Measurements from ENCODE around the gene KDM4B.

KDM4B gene

DNA sequence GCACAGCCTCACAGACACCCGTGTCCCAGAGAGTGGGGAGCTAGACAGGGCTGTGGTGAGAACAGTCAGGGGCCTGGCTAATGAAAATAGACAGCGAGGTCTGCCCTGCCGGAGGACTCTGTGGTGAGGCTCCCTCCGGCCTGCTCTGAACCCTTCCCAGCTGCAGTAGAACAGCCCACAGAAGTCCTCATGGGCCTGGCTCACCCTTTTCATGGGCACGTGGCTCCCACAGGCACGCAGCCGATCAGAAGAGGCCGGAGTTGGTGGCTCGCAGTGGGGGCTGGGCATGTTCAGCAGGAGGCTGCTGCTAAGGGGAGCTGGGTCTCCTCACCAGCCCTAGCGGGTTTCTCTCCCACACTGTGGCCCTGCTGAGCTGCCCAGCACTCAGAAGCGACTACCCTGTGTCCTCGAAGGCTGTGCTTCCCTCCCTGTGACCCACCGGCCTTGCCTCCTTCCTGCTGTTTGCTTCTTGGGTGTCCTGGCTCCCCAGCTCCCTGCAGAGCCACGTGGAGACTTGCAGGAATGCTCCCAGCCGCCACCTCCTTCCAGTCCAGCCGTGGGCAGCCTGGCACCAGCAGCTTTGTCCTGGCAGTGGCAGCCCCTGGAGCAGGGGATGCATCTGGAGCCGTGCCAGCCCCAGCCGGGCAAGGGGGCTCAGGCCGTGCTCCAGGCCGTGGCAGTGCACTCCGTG, 138.7 kb downstream of the KDM4B start:
- H3K4me3 ChIP-seq (ENCODE audit: low read depth, low read length): no peak overlapping the region
- TF ChIP-seq, protein P1, sequence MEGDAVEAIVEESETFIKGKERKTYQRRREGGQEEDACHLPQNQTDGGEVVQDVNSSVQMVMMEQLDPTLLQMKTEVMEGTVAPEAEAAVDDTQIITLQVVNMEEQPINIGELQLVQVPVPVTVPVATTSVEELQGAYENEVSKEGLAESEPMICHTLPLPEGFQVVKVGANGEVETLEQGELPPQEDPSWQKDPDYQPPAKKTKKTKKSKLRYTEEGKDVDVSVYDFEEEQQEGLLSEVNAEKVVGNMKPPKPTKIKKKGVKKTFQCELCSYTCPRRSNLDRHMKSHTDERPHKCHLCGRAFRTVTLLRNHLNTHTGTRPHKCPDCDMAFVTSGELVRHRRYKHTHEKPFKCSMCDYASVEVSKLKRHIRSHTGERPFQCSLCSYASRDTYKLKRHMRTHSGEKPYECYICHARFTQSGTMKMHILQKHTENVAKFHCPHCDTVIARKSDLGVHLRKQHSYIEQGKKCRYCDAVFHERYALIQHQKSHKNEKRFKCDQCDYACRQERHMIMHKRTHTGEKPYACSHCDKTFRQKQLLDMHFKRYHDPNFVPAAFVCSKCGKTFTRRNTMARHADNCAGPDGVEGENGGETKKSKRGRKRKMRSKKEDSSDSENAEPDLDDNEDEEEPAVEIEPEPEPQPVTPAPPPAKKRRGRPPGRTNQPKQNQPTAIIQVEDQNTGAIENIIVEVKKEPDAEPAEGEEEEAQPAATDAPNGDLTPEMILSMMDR (IDR thresholded peaks at IDR 0.05; ENCODE audit: low read depth, low read length): no peak

DNA sequence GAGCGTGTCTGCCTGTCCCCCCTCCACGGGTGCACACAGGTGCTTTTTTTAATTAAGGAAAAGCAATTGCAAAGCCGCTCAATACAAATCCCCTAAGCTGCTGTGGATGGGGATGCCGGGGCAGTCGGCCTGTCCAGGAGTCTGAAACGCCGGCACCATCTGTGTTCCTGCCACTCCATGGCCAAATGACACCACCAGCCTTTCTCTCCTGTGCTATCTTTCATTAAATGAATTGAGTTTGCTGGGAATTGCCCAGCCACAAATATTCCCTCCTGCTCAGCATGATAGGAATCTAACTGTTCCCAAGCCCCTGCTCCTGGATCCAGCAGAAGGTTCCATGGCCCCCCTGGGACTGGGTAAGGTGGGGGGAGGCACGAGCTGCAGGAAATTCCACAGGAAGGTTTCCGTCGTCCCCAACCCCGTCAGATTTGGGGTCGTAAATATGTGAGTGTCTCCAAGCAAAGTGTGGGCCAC, 139.2 kb downstream of the KDM4B start:
- TF ChIP-seq, protein P1 (IDR thresholded peaks at IDR 0.05; ENCODE audit: low read depth, low read length): no peak
- H3K4me3 ChIP-seq (ENCODE audit: low read depth, low read length): no peak overlapping the region

DNA sequence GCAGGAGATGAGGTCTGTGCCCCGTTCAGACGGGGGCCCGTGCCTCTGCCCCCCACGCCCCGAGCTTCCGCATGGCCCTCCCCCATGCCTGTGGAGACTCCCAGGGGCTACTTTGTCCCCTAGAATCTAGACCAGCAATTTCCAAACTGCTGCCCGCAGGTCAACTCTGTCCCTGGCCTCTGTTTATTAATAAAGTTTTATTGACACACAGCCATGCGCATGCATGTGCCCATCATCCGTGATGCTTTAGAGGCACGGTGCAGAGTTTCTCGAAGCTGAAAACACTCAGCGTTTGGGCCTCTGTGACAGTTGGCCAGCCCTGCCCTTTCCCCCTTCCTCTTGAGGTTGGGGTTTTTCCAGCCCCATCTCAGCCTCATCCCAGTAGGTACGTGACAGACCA, 140.0 kb downstream of the KDM4B start:
- TF ChIP-seq, protein P1 (IDR thresholded peaks at IDR 0.05; ENCODE audit: low read depth, low read length): no peak
- no peak overlapping the region for H3K4me3 ChIP-seq (ENCODE audit: low read depth, low read length)

DNA sequence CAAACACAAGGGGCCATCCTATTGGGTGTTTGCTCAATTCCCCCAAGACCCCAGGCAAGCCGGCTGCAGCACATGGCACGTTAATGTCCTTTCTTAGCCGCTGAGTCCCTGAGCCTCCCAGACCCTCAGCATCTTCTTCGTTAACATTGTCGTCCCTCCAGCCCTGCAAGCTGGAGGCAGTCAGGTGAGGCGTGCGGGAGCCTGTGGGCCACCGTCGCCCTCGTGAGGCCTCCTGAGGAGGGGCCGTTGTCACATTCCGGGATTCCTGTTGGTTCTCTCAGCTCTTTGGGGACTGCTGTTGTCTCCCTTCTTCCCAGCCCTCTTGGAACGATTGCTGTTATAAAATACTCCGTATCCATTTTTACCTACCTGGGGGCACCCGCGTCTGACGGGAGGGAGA, 140.6 kb downstream of the KDM4B start:
- TF ChIP-seq, protein P1 (IDR thresholded peaks at IDR 0.05; ENCODE audit: low read depth, low read length): no peak
- H3K4me3 ChIP-seq (ENCODE audit: low read depth, low read length): no peak overlapping the region

- TF ChIP-seq, protein P1 (IDR thresholded peaks at IDR 0.05; ENCODE audit: low read depth, low read length): no peak
- no peak overlapping the region for H3K4me3 ChIP-seq (ENCODE audit: low read depth, low read length)
These were observed 141.6 kb downstream of the KDM4B start for GRCh38 chr19:5110546-5110945.

DNA sequence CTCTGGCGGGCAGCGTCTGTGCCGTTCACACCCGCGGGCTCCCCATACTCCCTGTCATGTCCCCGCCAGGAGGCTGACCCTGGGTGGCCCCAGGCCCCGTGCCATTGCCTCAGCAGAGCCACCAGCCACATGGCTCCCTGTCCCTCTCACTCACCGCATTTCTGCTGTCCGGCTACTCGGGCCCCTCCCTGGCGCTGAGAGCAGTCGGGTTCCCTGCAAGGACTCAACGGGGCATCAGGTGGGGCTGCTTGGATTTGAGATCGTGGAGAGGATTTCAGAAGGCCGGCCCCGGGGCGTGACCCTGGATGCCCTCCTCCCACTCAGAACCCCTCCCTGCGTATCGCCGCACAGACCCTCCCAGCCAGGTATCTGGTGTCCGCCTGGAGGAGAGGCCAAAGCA, 142.1 kb downstream of the KDM4B start:
- TF ChIP-seq, protein P1 (IDR thresholded peaks at IDR 0.05; ENCODE audit: low read depth, low read length): no peak
- no peak overlapping the region for H3K4me3 ChIP-seq (ENCODE audit: low read depth, low read length)

DNA sequence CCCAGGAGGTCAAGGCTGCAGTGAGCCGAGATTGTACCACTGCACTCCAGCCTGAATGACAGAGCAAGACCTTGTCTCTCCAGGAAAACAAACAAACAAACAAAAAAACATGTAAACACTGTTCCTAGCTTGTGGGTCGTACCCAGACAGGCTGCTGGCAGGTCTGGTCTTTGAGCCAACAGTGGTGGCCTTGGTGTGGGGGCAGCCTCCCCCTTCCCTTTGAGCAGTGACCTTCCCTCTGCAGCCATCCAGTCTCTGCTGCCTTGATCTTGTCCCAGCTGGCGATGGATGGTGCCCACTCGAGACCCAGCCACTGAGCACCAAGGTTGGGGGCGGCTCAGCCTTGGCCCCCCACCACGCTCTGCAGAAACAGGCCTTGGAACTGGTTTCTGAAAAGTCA, 143.3 kb downstream of the KDM4B start:
- no peak overlapping the region for H3K4me3 ChIP-seq (ENCODE audit: low read depth, low read length)
- TF ChIP-seq, protein P1 (IDR thresholded peaks at IDR 0.05; ENCODE audit: low read depth, low read length): no peak

Data from WI38 (cell line).